ENCODE measurements around the gene STYXL1.
"Not testable (repeated sequence)": the region's sequence is repeated elsewhere in the genome, so short reads cannot be mapped to it uniquely, and the experiment has no call there.

DNA sequence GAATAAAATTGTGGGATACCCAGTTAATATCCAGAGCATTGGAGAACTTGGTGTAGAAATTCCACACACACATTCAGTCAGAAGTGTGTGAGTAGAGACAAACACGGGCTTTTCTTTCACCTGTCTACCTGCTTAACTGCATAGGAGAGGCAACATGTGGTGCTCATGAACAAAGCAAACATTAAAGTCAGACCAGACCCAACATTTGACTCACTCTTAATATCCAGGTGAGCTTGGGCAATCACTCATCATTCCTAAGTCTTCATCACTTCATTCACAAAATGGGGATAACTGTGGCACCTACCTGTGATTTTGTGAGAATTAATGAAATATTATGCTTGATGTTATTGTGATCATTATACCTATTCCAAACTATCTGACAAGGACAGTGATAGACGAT lies 36.3 kb upstream of the STYXL1 start:
- TF ChIP-seq EZH2 (IDR thresholded peaks at IDR 0.05; ENCODE audit: insufficient read depth, poor library complexity, severe bottlenecking); EZH2phosphoT487 (IDR thresholded peaks at IDR 0.05; ENCODE audit: insufficient read depth, low read depth): not testable (repeated sequence)

Data from GM23248 (cell line).